OCI-LY3 (cell line): Measurements from ENCODE around the gene PERCC1.

Experiments used
- H2AFZ ChIP-seq: fragments of 200-600, 300-600 bp; shearing (Covaris generic); 2 replicates; pipeline ENCODE4 v1.6.0; 2014; ENCODE audit warnings: antibody characterized with exemption, low read depth, low read length
- H3K27ac ChIP-seq: fragments of 200-600, 300-600 bp; sonication (generic); 2 replicates; pipeline ENCODE4 v1.5.1; 2014; ENCODE audit warnings: mild to moderate bottlenecking, low read length, moderate library complexity, mixed read lengths
- H3K27me3 ChIP-seq: fragments of 200-600, 300-600 bp; sonication (generic); 2 replicates; pipeline ENCODE4 v1.6.1; 2014; ENCODE audit warnings: low read depth, low read length, mixed read lengths
- H3K36me3 ChIP-seq: fragments of 200-600, 300-600 bp; sonication (generic); replicated peaks from 2 replicates; pipeline ENCODE3; 2014; ENCODE audit warnings: low read depth, low read length, mixed read lengths
- H3K4me1 ChIP-seq: fragments of 300-600, 200-600 bp; sonication (generic); 2 replicates; pipeline ENCODE4 v1.6.1; 2014; ENCODE audit warnings: low read length, mixed read lengths
- H3K4me2 ChIP-seq: fragments of 200-600, 300-600 bp; sonication (generic); 2 replicates; pipeline ENCODE4 v1.6.1; 2014; ENCODE audit warnings: low read length, mixed read lengths
- H3K4me3 ChIP-seq: fragments of 300-600, 200-600 bp; sonication (generic); 2 replicates; pipeline ENCODE4 v1.5.1; 2014; ENCODE audit warnings: antibody characterized with exemption, mild to moderate bottlenecking, low read length, moderate library complexity
- H3K79me2 ChIP-seq: fragments of 300-600, 200-600 bp; shearing (Covaris generic); 2 replicates; pipeline ENCODE4 v1.6.1; 2014; ENCODE audit warnings: mild to moderate bottlenecking, low read length, mixed read lengths
- H3K9ac ChIP-seq: fragments of 300-600, 200-600 bp; shearing (Covaris generic); 2 replicates; pipeline ENCODE4 v1.6.0; 2014; ENCODE audit warnings: mild to moderate bottlenecking, low read length, moderate library complexity
- H3K9me3 ChIP-seq: fragments of 200-600, 300-600 bp; shearing (Covaris generic); 2 replicates; pipeline ENCODE4 v1.6.1; 2014; ENCODE audit warnings: low read length, mixed read lengths; ENCODE audit not compliant: insufficient read depth
- H4K20me1 ChIP-seq: fragments of 200-600, 300-600 bp; sonication (generic); 2 replicates; pipeline ENCODE4 v1.6.1; 2016; ENCODE audit warnings: low read length, mixed read lengths; ENCODE audit not compliant: insufficient read depth
- CTCF ChIP-seq: fragments of 200-600, 300-600 bp; sonication (generic); IDR thresholded peaks from 2 replicates; pipeline ENCODE4 v1.5.1; 2014; ENCODE audit warnings: antibody characterized with exemption, low read length, low read depth
- EZH2phosphoT487 ChIP-seq: fragments of 200-600 bp; shearing (Covaris generic); IDR thresholded peaks from 2 replicates; pipeline ENCODE4 v1.6.1; 2018; ENCODE audit warnings: antibody characterized with exemption, mixed run types, low read depth

Gene PERCC1

GRCh38 chr16:1398351-1398750 is 32.5 kb upstream of the PERCC1 start:
- Histone ChIP-seq H4K20me1 (no peaks in the 10 kb centered on the region), H3K36me3 (peaks cover 11% of the 10 kb centered on the region), H3K27me3 (no peaks in the 10 kb centered on the region), H3K9ac (no peak overlapping the region), H3K4me2 (no peak overlapping the region), H3K79me2 (peaks cover 4% of the 10 kb centered on the region; the same call in 1 of the 2 replicates), H3K4me1 (no peaks in the 10 kb centered on the region), H2AFZ (no peak overlapping the region), H3K27ac (no peak overlapping the region), H3K9me3 (no peaks in the 10 kb centered on the region), H3K4me3 (no peak overlapping the region)
- no peak for TF ChIP-seq EZH2phosphoT487
- TF ChIP-seq CTCF, result no peak

- no peak for TF ChIP-seq EZH2phosphoT487
- TF ChIP-seq CTCF, result no peak
- Histone ChIP-seq H3K4me3 (no peak overlapping the region), H3K27me3 (no peaks in the 10 kb centered on the region), H3K4me2 (no peak overlapping the region), H3K9ac (no peak overlapping the region), H3K36me3 (peaks cover 11% of the 10 kb centered on the region), H3K27ac (no peak overlapping the region), H3K4me1 (no peaks in the 10 kb centered on the region), H2AFZ (no peak overlapping the region), H3K79me2 (peaks cover 4% of the 10 kb centered on the region; the same call in 1 of the 2 replicates), H3K9me3 (no peaks in the 10 kb centered on the region), H4K20me1 (0 out of 2 replicates have a peak, but pooled peaks cover under 1% of the 10 kb centered on the region)
Observed at GRCh38 chr16:1398826-1399581, 31.9 kb upstream of the PERCC1 start.

GRCh38 chr16:1401061-1401757 is 29.7 kb upstream of the PERCC1 start:
- no peak overlapping the region for H2AFZ ChIP-seq
- H3K9ac ChIP-seq, result no peak overlapping the region
- no peaks in the 10 kb centered on the region for H3K27me3 ChIP-seq
- no peaks in the 10 kb centered on the region for H3K4me1 ChIP-seq
- no peak for TF ChIP-seq CTCF
- TF ChIP-seq EZH2phosphoT487, result no peak
- peaks cover 15% of the 10 kb centered on the region for H4K20me1 ChIP-seq
- no peak overlapping the region for H3K27ac ChIP-seq
- H3K9me3 ChIP-seq, result no peaks in the 10 kb centered on the region
- peaks cover 11% of the 10 kb centered on the region for H3K36me3 ChIP-seq
- peaks cover 15% of the 10 kb centered on the region; the same call in 1 of the 2 replicates for H3K79me2 ChIP-seq
- no peak overlapping the region for H3K4me2 ChIP-seq
- no peak overlapping the region for H3K4me3 ChIP-seq

GRCh38 chr16:1401758-1402154 is 29.1 kb upstream of the PERCC1 start:
- Histone ChIP-seq H2AFZ (no peak overlapping the region), H3K79me2 (peaks cover 15% of the 10 kb centered on the region; the same call in 1 of the 2 replicates), H3K36me3 (peaks cover 11% of the 10 kb centered on the region), H3K27me3 (no peaks in the 10 kb centered on the region), H3K4me1 (no peaks in the 10 kb centered on the region), H3K4me3 (no peak overlapping the region), H4K20me1 (peaks cover 19% of the 10 kb centered on the region), H3K9me3 (no peaks in the 10 kb centered on the region), H3K9ac (no peak overlapping the region), H3K4me2 (no peak overlapping the region), H3K27ac (no peak overlapping the region)
- TF ChIP-seq CTCF, result no peak
- TF ChIP-seq EZH2phosphoT487, result no peak
